Inferior parietal cortex (tissue), 1 donor: Measurements from ENCODE around the gene MYO16.

ENCODE experiments used
- DNase-seq: peaks from one replicate; pipeline ENCODE4 v3.0.0-alpha.2; 2016; ENCODE audit errors: extremely low spot score

Gene MYO16

DNA sequence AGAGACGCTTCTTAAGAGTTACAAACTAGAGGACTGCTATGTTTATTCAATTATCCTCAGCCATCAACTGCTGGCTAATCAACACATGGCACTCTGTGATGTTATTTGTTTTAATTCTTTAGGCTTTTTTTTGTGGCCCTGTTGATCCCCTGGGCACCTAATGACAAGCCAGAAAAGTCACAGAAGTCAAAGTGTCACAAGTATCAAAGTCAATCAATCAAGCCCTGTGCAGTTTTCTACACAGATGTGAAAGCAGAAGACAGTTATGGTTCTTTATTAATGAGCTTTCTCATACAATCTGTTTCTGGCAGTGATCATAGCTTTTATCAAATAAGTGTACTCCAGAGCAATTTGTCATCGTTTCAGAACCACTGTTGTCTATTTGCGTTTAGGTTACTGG is 34.3 kb downstream of the MYO16 start:
- no peak for DNase-seq

GRCh38 chr13:108667205-108667604 is 37.8 kb downstream of the MYO16 start:
- DNase-seq = no peak

DNA sequence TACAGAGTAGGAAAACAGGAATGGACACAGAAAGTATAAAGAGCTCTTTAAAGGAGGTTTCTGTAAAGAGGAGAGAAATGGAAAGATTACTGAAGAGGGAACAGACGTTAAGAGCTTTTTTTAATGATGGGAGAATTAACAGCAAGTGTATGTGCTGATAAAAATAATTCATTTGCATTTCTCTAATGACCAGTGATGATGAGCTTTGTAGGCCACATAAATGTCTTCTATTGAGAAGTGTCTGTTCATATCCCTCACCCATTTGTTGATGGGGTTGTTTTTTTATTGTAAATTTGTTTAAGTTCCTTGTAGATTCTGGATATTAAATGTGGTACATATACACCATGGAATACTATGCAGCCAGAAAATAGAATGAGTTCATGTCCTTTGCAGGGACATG is 40.0 kb downstream of the MYO16 start:
- no peak for DNase-seq

DNA sequence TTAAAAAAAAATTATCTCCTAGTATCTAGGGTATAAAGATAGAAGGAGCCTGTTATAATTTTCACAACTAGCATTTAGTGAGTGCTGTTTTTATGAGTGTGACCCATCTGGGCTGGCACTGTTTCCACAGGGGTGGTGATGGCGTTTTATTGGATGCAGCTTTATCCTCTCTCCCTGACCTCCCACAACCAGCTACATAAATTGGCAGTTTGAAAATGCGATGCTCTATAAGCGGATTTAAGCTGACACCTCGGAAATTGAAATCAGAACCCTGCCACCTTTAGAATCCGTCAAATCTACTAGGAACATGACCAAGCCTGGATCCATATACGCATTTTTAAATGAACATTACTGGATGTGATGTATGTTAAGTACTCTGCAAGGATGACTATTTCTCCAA is 44.9 kb downstream of the MYO16 start:
- no peak for DNase-seq

DNA sequence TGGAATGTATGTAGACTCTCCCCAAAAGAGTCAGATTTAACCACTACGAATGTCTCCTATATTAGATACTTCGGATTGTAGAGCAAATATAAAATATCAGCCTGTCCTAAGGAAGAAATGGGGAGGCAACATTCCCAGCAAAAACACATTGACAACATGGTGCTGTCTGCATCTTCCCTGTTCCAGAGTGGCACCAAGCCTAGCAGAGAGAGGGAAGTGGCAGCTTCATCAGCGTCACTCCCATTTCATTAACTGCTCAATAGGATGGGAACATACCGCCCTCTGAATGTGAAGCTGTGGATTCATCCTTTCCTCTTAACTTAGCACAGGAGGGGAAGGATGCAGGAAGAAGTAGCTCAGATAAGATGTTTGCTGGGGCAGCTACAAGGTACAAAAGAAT is 45.4 kb downstream of the MYO16 start:
- DNase-seq = no peak

DNA sequence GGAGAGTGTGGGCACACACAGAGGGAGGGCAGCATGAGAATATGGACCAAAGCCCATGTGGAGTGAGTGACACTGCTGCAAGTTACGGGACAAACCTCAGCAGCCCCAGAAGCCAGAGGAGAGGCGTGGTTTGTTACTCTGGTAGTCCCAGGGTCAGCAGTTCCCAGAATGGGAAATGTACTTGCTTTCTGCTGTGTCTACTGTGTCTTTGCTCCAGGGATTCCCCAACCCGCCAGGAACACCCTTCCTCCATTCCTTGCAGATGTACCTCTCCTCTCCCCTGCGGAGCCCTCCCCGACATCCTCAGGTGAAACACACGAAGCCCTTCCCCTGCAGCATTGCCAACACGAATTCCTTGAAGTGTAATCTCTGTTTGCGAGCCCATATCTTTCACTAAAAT is 47.2 kb downstream of the MYO16 start:
- no peak for DNase-seq

DNA sequence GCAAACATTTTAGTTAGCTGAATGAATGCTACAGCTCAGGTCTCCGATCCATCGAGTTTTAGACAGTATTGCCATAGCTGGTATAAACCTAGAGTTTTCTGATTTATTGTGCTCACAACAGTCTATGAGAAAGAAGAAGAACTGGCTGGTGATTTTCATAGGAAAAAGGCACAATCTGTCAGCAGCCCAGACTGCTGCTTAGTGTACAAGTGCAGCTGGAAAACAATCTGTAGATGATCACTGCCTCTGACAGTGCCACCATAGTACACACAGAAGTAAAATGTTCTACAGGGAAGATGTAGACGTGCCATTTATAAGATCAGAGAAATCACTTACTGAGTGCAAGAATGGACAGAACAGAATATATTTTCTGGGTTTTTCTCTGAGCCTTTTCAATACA is 48.4 kb downstream of the MYO16 start:
- no peak for DNase-seq

DNA sequence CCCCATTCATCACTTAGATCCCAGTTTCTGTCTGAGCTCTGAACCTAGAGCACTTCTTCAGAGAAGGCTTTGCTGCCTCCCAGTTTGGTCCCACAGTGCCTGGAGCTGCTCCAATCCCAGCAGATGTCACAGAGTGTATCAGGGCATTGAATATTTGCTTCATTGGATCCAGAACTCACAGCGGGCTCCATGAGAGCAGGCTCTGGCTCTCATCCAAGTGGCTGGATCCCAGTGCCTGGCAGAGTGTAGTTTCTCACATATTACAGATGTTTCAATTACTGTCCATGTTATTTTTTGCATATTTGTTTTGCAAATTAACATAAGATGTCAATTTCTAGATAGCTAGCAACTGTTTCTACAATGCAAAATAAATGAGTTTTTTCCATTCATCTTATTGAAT is 50.6 kb downstream of the MYO16 start:
- no peak for DNase-seq

- no peak for DNase-seq
These were observed 52.7 kb downstream of the MYO16 start for GRCh38 chr13:108681986-108682575.

DNA sequence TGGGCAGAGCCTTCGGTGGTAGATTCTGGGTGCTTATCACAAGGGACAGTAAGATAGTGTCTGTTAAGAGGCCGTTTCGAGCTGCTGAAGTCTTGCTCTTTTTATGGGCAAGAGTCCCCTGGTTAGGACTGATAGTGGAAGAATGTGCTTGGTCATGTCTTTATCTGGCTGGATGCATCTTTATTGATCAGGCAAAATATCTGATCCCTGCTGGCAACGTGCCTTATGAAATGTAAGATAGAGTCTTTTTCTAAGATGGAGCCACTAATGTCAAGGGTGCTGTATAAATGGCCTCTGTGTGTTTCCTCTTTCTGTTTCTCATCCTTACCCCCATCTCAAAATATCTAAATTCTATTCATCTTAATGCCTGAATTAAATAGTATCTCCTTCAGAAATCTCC is 53.3 kb downstream of the MYO16 start:
- no peak for DNase-seq

DNA sequence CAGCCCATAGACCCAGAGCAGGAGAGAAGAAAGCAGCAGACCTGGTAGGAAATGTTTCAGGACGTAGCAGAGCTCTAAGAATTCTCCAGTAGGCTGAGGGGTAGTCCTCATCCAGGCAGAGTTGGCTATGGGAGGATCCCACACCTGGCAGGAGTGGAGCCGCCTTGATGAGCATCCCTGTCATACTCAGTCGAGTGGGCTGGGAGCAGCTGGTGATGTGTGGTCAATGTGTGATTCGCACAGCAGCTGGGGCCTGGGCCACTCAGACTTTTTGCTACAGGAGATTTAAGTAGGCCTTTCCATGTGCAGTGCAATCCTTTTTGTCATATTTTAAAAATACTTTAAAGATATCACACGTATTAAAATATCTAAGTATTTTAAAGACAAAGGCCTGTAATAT is 56.6 kb downstream of the MYO16 start:
- DNase-seq = no peak

DNA sequence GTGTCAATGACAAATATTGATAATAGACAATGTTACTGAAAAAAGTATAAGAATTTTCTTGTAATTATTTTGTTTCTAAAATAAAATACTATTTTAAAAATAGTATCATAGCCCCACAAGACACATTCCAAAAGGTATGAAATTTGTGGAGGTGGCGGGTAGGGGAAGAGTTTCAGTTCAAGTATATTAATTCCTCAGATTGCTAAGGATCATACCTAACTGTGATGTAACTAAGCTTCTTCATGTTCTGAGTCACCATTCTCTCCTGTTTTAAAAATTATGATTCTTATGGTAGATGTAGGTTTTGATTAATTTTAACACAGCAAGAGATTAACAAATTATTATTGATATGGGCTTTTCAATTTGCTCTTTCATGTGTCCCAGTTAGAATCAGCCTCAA is 61.3 kb downstream of the MYO16 start:
- no peak for DNase-seq

GRCh38 chr13:108700422-108701170 is 71.2 kb downstream of the MYO16 start:
- no peak for DNase-seq

DNA sequence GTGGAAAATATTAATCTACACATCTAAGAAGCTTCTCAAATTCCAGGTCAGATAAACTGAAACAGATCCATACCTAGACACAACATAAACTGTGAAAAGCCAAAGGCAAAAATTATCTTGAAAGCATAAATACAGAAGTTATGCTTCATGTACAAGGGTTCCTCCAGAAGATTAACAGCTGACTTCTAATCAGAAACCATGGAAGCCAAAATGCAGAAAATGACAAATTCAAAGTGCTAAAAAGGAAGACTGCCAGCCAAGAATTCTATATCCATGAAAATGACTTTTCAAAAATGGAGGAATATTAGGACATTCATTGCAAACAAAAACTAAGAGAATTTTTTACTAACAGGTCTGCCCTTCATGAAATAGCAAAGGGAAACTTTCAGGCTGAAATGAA is 72.8 kb downstream of the MYO16 start:
- DNase-seq = no peak

DNA sequence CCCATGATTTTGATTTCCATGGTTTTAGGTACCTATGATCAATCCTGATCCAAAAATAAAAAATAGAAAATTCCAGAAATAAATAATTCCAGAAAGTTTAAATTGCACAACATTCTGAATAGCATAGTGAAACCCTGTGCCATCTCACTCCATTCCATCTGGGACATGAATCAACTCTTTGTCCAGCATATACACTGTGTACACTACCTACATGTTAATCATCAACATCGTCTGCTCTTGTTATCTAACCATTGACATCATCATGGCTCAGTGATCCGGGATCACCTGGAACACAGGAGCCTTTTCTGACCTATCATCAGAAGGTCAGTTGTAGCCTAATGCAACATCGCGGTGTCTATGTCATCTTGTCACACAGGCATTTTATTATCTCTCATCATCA is 75.6 kb downstream of the MYO16 start:
- no peak for DNase-seq

GRCh38 chr13:108707584-108707983 is 78.2 kb downstream of the MYO16 start:
- DNase-seq = no peak

DNA sequence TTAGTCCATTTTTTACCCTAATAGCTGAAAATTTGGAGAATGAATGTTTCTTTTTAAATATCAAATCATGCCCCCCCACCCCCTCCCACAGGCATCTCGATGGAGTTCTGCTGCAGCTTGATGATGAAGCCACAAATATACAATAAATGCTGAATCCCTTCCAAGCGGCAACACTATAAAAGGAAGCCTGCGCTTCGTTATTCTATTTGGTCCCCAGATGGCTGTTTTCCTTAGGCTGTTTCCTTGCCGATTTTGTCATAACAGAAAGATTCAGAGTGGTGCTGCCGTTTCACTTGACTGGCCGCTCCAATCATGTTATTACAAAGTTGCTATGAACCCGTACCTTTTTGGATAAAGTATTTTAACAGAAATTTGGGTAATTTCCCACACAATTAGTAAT is 79.5 kb downstream of the MYO16 start:
- no peak for DNase-seq

DNA sequence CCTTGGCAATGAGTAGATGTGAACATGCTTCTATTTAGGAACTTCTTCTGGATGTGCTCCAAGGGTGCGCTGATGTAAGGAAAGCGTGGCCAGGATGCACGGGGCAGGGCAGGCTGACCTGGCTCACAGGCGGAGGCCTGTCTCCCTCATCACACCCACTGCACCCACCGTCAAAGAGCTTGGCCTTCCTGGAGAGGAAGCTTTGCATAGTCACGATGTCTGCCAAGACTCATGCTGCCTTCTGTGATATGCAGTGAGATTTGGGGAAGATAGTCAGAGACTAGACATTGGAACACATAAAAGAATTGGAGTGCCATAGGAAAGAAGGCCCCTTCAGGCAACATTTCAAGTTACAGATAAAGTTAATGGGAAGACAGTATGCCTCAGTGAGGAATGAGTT is 82.0 kb downstream of the MYO16 start:
- DNase-seq = no peak

- DNase-seq = no peak
These were observed 96.1 kb downstream of the MYO16 start for GRCh38 chr13:108725471-108725870.

GRCh38 chr13:108728370-108728769 is 99.0 kb downstream of the MYO16 start:
- no peak for DNase-seq

DNA sequence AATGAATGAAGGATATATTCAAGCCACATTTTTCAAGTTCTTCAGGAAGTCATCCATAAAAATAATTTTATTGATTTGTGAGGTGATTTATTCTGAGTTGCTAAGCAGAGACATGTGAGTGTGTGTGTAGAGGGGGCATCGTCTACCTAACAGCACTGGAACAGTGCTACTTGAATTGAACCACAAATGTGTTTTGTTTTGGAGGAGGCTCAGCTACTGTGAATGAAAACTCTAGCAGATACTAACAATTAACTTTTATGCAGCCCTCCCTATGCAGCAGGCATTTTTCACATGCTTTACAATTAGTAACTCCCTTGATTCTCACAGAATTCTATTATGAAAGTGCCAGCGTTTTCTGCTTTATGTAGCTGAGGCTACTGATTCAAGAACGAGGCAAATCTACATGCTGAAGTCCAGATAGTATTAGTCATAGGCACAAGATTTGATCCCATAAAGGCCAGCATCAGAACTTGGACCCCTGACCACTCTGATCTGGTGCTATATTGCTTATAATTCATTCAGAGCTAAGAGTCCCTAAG is 103.7 kb downstream of the MYO16 start:
- DNase-seq = no peak

DNA sequence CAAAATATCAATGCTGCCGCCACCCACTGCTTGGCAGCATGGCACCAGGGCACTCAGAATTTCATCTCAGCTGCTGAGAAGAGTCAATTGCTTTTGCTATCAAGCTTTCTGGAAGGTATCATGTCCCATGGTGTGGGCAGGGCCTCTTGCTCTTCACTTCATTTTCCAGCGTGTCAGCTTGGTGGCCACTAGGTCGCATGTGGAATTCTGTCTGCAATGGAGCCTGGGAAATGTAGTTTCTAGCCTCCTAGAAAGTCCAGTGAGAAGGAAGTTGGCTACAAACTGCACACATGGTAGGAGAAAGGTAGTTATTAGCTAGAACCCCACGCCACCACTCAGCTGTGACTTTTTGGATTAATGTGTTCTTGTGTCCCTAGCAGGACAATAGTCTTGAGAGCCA is 105.3 kb downstream of the MYO16 start:
- DNase-seq = no peak

DNA sequence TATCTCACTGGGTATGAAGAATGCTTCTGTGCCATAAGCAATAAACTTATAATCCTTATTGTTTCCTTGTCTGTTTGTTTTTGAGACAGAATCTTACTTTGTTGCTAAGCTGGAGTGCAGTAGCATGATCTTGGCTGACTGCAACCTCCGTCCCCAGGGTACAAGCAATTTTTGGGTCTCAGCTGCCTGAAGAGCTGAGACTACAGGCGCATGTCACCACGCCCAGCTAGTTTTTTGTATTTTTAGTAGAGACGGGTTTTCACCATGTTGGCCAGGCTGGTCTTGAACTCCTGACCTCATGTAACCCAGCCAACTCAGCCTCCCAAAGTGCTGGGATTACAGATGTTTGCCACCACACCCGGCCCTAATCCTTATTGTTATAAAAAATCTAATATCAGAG is 112.5 kb downstream of the MYO16 start:
- DNase-seq = no peak
